Astrocyte (in vitro differentiated cells and primary cell): ENCODE data around the gene RPL11.

Source experiments
- CTCF ChIP-seq: IDR thresholded peaks from 2 replicates; pipeline ENCODE4 v1.5.1; 2011; ENCODE audit warnings: low read depth, mild to moderate bottlenecking, inconsistent platforms, low read length, moderate library complexity; ENCODE audit not compliant: insufficient read depth
- EZH2 ChIP-seq: IDR thresholded peaks from 2 replicates; pipeline ENCODE4 v1.6.1; 2012; ENCODE audit warnings: mild to moderate bottlenecking, low read length, inconsistent platforms; ENCODE audit not compliant: insufficient read depth

GRCh38 chr1:23742670-23743286 lies 51.2 kb downstream of the RPL11 start:
- no peak for TF ChIP-seq CTCF
- TF ChIP-seq EZH2, result no peak
